ENCODE measurements around the gene HECTD4.

Gene HECTD4

DNA sequence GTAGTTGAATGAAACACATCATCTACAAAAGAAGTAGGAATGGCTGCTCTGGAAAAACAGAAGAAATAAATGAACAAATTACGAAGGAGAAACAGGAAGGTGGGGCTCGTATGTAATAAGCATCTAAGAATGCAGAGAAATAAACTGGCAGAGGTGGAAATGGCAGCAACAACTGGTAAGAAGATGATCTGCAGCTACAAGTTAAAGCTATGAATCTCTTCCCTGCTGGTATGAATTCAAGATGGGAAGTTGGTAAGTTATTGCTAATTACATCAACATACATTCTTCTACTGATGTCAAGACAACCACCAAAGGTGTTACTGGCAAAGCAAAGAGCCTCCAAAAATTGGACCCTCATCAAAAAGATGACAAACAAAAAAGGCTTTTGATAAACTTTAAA lies 59.8 kb downstream of the HECTD4 start:
- DNase-seq (ENCODE audit: low spot score) = no peak

- DNase-seq (ENCODE audit: low spot score) = no peak
Observed at GRCh38 chr12:112321245-112321644, 61.0 kb downstream of the HECTD4 start.

DNA sequence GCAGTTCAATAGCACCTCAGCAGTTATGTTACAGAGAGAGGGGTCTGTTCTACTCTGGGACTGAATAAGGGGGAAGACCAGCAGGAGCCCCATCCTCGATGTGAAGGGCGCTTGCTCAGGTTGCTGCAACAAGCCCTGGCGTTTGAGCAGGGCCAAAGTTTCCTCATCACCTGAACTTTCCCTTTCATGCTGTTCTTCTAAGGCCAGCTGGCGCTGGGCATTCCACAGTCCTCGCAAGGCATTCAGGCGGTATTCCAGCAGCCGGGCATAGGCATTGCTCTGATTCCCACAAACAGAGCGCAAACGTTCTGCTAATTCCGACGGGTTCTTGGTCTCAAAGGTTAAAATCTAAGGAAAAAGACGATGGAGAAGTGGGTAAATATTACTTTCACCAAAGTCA lies 62.8 kb downstream of the HECTD4 start:
- no peak for DNase-seq (ENCODE audit: low spot score)

DNA sequence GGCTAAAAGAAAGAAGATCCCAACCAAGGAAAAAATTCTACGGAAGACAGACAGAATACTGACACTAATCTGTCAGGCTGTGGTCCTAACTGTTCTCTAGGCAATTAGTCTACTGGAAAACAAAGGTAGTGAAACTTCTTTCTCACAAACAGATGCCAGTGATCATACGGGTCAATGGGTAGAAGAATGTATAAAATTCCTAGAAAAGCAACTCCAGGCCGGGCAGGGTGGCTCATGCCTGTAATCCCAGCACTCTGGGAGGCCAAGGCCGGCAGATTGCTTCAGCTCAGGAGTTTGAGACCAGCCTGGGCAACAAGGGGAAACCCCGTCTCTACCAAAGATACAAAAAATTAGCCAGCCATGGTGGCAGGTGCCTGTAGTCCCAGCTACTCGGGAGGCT lies 64.8 kb downstream of the HECTD4 start:
- no peak for DNase-seq (ENCODE audit: low spot score)

GRCh38 chr12:112314981-112315380 lies 67.2 kb downstream of the HECTD4 start:
- no peak for DNase-seq (ENCODE audit: low spot score)

- no peak for DNase-seq (ENCODE audit: low spot score)
Observed at GRCh38 chr12:112309797-112310196, 72.4 kb downstream of the HECTD4 start.

DNA sequence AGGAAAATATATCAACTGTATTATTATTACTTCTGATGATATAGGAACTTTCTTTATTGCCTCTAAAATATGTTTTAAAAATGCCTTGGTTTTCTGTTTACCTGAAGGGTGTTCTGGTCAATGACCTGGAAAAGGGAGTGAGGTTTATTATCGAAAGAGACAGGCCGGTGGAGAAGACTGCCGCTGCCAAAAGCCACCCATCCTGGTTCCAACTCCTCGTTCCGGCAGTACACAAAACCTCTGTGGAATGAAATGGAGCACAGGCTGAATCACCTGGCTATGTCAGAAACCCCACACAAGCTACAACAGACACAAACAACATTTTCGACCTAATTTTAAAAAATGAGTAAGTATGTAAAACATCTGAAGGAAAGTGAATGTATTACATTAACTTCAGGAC lies 73.6 kb downstream of the HECTD4 start:
- DNase-seq (ENCODE audit: low spot score) = no peak

DNA sequence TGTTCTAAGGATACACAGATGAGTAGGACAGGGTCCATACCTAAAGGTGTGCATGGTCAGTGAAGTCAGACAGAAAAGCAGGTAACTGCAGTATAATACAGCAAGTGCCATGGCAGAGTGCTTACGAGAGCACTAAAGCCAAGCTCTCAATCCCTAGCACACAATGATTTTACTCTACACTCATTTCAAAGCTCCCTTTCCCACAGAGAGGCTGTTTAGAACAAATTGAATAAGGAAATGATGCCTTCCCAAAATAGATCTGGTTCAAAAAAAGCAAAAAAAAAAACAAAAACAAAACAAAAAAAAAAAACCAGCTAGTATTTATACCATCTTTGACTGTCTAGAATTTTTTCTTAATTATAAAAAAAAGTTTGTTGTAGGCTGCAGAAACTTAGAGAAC lies 74.1 kb downstream of the HECTD4 start:
- DNase-seq (ENCODE audit: low spot score) = no peak

- DNase-seq (ENCODE audit: low spot score) = no peak
Observed at GRCh38 chr12:112307317-112308011, 74.8 kb downstream of the HECTD4 start.

DNA sequence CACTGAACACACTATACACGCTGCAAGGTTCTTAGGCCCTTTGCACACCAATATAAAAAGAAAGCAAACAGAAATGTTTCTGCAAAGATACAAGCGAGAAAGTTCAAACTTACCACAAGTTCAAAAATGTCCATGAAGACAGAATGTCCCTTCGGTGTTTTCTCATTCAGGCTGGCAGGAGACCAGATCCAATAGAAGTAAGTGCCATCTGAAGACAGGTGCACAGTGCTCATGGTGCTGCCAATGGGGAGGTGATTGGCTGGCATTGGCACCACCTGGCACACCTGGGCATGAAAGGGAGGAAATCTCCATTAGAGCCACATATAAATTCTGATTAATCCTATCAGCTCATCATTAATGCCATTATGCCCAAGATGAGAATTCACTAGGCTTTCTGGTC lies 76.3 kb downstream of the HECTD4 start:
- DNase-seq (ENCODE audit: low spot score) = no peak

DNA sequence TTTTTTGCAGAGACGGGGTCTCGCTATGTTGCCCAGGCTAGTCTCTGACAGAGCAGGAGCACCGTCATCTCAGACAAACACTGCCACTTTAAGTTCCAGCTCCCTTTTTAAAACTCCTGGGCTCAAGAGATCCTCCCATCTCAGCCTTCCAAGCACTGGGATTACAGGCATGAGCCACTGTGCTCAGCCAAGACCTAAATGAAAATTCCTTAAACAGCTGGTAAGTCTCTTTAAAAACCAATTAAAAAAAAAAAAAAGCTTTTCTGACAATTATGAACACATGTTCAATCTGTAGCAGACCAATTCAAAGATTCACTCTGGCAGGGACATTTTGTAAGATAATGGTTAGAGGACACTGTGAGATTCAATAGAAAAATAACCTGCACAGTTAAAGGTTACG lies 77.8 kb downstream of the HECTD4 start:
- DNase-seq (ENCODE audit: low spot score) = no peak

- no peak for DNase-seq (ENCODE audit: low spot score)
Observed at GRCh38 chr12:112303799-112304198, 78.4 kb downstream of the HECTD4 start.

DNA sequence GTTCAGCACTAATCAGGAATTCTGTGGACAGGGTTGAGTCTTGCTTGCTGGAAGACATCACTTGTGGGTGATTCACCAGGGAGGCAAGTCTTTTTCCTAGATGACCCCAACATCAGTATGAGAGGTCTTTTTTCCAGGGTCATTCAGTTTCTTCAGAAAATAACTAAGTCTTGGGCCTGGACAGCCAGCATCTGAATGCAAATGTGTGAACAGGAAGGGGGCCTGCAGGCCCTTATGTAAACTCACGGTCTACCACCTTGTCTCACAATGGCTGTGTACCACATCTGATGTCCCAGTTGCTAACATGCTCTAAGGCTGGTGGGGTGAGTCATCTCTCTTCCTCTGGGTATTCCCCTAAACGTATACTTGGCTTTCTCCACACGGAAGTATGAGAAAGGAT lies 79.2 kb downstream of the HECTD4 start:
- DNase-seq (ENCODE audit: low spot score) = peak; percentile 54

GRCh38 chr12:112299704-112300103 lies 82.5 kb downstream of the HECTD4 start:
- no peak for DNase-seq (ENCODE audit: low spot score)

DNA sequence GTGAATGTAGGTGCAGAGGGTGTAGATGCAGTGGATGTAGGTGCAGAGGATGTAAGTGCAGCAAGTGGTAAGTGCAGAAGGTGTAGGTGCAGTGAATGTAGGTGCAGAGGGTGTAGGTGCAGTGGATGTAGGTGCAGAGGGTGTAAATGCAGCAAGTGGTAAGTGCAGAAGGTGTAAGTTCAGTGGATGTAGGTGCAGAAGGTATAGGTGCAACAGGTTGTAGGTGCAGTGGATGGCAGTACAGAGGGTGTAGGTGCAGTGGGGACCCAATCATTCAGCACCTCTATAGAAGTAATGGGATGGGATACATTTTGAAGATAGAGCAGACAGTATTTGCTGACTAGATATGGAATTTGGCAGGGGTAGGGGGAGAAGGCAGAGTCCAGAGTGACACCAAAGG lies 85.0 kb downstream of the HECTD4 start:
- DNase-seq (ENCODE audit: low spot score) = no peak

GRCh38 chr12:112296183-112296582 lies 86.0 kb downstream of the HECTD4 start:
- no peak for DNase-seq (ENCODE audit: low spot score)

DNA sequence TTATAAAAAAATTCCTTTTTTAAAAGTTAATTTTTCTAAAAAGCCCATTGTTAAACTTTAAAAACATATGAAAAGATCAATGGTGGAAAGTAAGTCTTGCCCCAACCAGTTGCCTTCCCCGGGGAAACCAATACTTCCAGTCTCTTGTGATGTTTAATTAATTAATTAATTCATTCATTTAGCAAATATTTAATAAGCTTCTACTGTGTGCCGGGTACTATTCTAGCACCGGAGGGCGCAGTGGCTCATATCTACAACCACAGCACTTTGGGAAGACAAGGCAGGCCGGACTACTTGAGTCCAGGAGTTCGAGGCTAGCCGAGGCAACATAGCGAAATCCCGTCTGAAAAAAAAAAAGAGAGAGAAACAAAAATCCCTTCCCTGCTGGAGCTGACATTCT lies 87.4 kb downstream of the HECTD4 start:
- DNase-seq (ENCODE audit: low spot score) = no peak

- no peak for DNase-seq (ENCODE audit: low spot score)
Observed at GRCh38 chr12:112288638-112289037, 93.6 kb downstream of the HECTD4 start.

GRCh38 chr12:112285600-112286401 lies 96.4 kb downstream of the HECTD4 start:
- no peak for DNase-seq (ENCODE audit: low spot score)

- no peak for DNase-seq (ENCODE audit: low spot score)
Observed at GRCh38 chr12:112283546-112283945, 98.7 kb downstream of the HECTD4 start.

DNA sequence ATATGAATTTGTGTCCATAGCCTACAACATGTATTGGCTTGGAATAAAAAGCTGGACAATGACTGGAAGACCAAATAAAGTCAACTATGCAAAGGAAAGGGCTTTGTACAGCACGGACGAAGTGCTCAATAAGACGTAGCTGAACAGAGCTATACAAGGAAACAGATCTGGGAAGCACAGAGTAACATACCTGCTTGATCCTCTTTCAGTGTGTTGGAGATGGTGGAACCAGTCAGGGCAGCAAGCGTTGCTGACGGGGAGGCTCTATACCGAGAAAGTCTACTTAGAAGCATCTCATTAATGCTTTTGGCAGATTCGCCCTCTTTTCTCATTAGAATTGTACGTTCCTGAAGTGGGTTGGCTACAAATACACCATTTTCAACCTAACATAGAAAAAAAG lies 99.3 kb downstream of the HECTD4 start:
- no peak for DNase-seq (ENCODE audit: low spot score)

GRCh38 chr12:112275836-112276235 lies 106.4 kb downstream of the HECTD4 start:
- DNase-seq (ENCODE audit: low spot score) = no peak

DNA sequence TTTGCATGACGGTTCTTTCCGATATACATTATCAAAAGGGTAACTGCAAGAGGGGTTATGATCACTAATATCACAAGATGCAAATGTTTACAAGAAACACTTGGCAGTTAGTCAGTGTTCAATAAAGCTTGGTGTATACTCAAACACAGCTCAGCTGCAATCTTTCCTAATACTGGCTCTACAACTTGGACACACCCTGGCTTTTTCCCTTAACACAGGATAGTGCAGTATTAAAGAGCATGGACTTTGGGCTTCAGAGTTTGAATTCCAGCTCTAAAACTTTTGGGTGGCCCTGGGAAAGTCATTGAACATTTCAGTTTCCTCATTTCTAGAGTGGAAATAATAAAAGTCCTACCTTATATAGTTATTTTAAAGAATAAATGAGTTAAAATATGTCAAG lies 107.0 kb downstream of the HECTD4 start:
- no peak for DNase-seq (ENCODE audit: low spot score)

DNA sequence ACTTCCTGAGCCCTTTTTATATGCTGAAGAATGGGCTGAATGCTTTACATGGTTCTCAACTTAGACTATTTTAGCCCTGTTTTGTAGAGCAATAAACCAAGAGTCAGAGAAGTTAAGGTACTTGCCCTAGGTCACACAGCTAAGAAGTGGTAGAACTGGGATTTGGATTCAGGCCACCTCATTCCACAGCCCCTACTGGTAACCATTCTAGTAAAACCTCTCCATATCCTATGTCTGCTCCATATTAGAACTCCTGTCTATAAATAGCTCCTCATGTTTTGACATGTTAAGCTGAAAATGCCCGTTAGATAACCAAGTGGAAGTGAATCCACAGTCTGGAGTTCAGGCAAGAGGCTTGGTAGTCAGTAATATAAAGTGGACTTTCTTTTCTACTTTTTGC lies 111.6 kb downstream of the HECTD4 start:
- DNase-seq (ENCODE audit: low spot score) = no peak
